NCI-H82 treated with DMSO at 0.1 percent for 48 hours (cell line): ENCODE results near the gene CRYBG2.
A peak's percentile ranks its signal among the peaks of the same experiment; 100 is the strongest.

ENCODE experiments used
- DNase-seq: peaks from one replicate; lab custom pipeline; 2025; ENCODE audit not compliant: unreplicated experiment; lab: John Stamatoyannopoulos, UW

CRYBG2 gene

DNA sequence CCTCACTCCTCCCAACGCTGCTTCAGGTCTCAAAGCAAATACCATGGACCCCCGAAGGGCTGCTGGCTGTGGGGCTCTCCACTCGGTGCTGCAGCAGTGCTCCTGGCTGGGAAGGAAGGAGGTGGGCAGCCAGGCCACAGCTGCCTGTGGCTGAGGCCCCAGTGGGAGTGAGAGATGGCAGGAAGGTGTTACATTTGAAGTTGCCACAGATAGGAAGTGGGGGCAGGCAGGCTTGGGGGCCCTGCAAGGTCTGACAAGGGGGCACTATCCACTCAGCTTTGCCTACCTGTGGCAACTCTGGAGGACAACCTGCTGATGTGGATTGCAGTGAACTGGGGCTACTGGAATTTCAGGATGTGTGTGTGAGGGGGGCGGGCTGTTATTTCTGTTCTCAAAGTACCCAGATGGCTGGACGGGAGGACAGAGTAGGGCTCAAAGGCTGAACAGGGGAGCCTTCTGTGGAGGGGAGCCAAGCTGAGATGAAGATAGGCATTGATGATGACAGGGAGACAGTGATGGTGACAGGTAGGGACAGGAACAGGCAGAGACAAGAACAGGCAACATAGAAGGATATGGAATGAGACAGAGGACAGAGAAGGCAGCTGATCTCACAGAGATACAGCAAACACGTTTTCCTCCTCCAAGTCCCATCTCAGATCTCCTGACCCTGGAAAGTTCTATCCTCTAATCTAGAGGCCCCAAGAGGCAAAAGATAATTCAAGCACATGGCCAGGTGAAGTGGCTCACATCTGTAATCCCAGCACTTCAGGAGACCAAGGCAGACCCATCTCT lies 16.9 kb upstream of the CRYBG2 start:
- no peak for DNase-seq

DNA sequence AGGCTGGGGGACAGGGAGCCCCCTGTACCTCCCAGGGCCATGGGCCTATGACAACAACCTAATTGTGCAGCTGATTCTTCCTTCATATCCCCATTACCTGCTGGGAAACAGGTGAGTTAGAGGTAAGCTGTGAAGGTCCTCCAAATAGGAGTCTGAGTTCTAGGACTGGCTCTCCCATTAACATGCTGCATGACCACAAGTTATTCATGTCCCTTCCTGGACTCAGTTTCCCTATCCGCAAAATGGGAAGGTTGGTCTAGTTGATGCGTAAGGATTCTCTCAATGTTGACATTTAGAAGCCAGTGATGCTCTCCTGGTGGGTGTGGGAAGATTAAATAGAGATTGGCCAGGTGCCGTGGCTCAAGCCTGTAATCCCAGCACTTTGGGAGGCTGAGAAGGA lies 14.6 kb upstream of the CRYBG2 start:
- DNase-seq = no peak

DNA sequence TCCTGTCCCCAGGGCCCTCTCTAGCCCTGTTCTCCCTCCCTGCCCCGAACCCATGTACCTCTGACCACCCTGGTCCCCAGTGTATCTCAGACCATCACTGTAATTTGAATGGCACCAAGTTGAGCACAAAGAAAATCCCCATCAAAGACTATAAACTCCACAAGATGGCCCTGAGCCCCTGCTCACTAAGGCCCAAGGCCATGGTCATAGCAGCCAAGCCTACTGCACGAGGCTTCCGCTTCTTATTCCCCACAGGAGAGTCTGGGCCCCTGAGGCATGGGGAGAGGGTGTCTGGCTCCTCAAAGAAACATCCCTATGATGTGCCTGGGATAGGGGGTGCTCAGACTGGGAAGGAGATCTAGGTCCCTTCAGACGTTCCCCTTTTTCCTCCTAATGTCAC lies 14.1 kb upstream of the CRYBG2 start:
- no peak for DNase-seq

DNA sequence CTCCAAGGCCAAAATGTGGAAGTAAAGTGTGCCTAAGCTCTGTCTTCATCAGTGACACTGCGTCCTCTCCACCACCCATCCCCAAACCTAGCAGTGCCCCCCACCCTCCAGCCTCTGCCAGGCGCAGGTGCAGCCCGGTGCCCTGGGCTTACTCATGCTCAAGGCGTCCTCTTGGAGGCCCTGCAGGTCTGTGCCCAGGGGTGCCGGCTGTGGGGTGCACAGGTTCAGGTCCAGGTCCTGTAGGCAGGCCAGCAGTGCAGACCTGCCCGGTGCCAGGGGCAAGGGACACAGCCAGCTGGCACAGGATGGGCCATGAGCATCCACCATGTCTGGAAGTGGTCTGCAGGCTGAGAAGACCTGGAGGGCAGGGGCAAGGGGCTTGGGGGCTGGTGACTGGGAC lies 13.5 kb upstream of the CRYBG2 start:
- DNase-seq = no peak

DNA sequence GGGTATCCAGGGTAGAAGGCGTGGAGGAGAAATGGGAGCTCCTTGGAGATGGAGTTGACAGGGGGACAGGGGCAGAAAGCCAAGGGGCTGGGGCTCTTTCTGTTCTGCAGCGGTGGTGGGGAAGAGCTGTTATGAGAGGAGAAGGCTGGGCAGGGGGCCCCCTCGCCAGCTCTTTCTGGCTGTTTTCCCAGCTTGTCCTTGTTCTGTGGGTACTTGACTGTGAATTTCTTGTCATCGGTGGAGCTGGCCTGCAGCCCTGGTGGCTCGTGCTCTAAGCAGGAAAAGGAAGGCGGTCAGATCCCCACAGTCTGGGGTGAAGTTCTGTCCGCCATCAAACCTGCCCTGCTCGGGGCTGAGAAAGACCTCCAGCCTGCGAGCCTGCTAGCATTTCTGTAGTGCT lies 11.0 kb upstream of the CRYBG2 start:
- DNase-seq = no peak

DNA sequence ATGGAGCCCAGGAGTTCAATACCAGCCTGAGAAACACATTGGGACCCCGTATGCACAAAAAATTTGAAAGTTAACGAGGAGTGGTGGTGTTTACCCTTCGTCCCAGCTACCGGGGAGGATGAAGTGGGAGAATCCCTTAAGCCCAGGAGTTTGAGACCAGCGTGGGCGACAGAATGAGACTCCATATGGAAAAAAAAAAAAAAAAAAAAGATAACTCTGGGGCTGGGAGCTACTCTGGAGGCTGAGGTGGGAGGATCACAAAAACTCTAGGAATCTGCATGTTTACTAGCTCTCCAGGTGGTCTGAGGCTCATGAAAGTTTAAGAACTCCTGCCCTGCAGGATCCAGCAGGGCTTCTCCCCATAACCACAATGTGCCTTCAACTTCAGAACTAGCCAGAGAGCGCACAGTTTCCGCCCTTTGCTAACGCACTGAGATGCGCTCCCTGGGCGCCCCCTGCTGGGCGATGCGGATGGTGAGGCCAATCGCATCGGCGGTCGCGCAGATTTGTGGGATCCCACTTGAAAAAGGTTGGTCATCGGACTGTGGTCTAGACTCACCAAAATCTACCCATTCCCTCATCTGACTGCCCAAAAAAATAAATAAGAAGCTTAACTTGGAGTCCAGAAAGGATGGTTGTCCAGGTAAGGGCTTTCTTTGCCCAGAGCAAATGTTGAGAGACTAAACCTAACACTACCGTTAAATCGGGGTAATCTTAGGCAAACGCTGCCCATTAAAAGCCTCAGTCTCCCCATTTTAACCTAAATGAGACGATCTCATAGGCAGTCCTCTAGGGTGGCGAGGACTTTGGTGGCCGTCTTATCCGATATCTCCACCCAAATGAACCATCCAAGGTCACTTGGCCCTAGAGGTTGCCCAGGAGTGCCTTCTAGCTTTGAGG lies 9.9 kb upstream of the CRYBG2 start:
- peak; percentile 50 for DNase-seq

DNA sequence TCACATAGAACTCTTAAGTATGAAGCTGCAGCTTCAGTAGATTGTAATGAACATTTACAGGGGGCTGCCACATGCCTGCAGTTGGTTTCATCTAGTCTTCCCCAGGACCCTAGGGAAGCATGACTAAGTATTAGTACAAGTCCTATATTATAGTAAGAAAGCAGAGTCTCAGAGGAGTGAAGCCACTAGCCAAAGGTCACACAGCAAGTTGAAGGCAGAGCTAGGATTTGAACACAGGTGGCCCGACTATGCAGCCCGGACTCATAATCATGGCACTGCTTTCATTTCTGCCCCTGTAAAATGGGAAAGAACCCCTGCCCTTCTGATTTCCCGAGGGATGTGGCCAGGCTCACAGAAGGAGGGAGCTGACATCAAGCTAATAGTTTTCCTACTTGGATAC lies 8.4 kb upstream of the CRYBG2 start:
- no peak for DNase-seq

DNA sequence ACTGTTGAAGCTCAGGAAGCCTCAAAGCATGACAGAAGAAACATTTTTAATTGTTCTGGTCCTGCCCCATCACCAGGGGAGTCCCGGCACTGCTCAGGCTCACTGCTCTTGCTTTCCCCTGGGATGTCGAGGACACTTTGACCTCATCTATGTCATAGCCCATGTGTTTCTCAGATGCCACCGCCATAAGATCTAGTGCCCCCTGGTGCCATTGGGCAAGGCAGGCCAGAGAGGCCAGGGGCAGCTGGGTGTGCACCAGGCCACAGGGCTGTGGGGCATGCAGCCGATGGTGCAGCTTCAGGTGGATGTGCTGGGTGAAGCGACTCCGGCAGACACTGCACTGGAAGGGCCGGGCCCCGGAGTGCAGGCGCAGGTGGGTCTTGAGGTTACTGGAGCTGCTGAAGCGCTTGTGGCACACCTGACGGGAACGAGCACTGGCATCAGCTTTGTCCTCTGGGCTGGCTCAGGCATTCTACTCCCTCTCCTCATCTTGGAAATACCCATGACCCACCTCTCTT lies 7.7 kb upstream of the CRYBG2 start:
- DNase-seq = no peak

DNA sequence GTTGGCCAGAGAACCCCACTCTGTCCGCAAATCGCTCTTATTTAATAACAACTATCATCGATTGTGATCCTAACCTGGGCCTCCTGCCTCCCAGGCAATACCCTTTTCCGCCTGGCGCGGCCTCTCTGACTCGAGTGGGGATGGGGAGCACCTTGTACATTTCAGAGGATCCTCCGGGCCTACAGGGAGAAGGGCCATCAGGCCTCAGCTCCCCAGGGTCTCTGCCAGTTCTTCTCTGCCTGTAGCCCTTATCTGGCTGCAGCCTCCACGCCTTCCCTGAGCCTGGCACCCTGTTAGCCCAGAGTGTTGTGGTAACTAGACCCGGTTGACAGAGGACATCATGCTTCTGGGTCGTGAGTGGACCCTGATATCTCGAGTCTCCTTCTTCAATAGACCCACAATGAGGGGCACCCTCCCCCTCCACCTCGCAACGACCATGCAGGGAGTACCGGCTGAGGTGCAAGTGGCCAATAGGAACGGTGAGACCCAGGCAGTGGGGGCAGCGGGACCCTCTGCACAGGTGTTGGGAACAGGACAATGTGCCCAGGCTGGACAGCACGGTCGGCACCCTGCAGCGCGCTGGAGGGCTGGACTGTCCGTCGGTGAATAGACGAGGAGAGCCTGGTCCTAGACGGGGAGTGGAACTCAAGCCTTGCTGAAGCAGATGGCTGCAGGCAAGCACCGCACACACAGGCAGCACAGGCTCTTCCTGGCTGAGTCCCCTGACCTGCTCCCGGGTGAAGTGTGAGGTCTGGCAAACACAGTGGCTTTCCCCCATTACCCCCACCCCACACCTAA lies 7.1 kb upstream of the CRYBG2 start:
- DNase-seq = no peak

DNA sequence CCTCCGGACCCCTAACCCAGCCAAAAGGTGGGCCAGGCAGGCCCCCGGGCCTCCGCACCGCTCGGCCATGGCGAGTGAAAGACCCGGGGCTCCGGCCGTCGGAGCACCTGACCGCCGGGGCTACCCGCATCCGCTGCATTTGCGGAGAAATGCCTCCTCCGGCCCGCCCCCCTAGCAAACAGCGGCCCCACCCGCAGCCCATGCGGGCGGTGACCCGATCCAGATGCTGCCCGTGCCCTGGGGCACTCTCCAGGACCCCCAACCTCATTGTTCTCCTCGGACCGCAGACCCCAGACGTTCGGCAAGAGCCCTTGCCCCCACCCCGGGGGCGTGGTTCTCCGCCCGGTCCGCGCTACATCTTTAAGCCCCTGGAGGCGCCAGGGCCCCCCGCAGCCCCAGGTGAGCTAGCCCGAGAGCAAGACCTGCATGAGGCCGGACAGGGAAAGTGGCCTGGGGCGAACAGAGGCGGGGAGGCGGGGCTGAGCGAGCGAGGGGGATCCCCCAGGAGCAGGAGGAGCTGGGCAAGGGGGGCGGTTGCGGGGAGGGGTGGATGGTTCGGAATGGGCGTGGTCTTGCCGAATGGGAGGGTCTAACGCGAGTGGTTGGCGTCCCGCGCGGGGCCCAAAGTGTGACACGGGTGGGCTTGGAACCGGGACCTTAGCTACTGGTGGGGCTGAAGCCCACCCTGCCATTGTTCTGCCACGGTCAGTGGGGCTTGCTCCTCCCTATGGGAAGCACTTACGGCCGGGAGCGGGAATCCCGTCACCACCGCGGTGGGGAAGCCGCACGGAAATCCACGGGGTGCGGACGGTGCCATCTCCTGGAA lies 6.3 kb upstream of the CRYBG2 start:
- no peak for DNase-seq

DNA sequence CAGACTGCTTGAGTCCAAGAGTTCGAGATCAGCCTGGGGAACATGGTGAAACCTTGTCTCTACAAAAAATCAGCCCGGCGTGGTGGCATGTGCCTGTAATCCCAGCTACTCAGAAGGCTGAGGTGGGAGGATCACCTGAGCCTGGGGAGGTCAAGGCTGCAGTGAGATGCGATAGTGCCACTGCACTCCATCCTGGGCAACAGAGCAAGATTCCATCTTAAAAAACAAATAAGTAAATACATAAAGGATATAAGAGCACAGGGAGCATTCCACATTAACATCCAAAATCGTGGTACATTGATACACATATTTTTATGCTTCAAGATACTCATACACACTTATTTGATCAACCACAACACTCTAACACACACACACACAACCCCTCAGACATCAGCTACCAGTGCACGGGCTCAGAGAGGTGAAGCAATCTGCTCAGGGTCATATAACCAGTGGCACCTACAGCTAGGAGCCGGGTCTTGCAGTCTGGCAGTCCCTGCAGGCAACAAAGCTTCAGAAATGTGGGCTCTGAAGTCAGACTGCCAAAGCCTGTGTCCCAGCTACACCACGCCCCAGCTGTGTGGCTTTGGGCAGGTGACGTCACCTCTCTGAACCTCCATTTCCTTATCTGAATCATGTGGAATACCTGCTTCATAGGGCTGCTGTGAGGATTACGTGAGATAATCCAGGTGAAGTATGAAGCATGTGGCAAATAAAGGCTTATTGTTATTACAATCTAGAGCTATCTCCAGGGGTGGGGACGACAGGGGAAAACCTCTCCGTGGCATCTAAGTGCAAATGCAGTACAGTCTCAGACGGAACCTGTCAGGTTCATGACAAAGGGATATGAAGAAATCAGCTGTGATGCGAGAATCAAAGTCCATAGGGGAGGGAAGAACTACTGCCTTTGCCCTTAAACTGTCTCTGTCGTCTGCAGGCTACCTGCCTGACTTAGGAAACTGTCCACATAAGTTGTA lies 4.8 kb upstream of the CRYBG2 start:
- DNase-seq = no peak

DNA sequence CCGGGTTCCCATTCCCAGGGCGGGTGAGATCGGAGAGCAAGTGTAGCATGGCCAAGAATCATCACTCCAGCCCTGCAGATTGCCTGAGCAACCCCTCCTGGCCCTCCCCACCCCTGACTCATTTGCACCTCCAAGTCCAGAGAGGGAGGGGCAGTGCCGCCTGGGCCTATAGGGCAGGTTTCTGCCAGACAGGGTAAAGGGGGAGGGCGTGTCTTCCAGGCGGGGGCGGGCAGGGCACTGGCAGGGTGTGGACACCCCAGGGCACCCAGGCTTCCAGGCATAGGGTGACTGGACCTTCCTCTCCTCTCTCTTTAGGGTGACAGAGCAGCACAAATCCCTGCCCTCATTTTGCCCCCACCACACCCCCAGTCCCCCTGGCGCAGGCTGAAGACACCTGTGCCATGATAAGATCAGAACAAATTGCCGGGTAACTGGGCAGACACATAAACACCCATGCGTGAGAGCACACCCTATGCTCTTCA lies 3.2 kb upstream of the CRYBG2 start:
- no peak for DNase-seq

DNA sequence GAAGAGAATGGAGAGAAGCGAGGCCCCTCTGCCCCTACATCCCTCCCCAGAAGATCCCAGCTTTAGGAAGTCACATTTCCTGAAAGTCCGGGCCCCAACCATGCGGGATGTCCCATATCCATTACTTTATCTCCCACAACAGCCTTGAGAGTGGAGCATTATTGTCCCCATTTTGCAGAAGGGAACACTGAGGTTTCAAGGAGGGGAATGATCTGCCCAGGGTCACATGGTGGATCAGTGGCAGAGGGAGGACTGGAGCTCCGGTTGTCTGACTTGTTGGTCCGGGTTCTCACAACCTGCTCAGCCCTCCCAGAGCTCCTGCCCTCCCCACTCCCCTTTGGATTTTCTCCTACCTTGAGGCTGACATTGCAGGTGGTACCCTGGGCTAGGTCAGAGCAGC lies 2.2 kb upstream of the CRYBG2 start:
- DNase-seq = no peak

DNA sequence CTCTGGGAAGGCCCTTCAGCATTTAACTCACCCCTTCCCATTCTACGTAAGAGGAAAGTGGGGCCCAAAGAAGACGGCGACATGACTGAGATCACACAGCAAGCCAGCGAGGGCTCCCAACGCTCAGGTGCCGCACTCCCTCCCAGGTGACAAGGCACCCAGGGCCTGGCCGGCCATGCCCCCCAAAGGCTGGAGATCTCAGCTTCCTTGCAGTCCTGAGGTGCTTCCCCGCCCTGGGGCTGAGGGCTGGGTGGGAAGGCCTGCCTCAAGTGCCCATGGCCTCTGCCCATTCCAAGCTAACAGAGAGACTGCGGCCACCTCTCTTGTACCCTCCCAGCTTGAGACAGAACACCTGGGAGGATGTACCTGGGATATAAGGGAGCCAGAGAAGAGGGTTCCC lies 1.0 kb upstream of the CRYBG2 start:
- no peak for DNase-seq

DNA sequence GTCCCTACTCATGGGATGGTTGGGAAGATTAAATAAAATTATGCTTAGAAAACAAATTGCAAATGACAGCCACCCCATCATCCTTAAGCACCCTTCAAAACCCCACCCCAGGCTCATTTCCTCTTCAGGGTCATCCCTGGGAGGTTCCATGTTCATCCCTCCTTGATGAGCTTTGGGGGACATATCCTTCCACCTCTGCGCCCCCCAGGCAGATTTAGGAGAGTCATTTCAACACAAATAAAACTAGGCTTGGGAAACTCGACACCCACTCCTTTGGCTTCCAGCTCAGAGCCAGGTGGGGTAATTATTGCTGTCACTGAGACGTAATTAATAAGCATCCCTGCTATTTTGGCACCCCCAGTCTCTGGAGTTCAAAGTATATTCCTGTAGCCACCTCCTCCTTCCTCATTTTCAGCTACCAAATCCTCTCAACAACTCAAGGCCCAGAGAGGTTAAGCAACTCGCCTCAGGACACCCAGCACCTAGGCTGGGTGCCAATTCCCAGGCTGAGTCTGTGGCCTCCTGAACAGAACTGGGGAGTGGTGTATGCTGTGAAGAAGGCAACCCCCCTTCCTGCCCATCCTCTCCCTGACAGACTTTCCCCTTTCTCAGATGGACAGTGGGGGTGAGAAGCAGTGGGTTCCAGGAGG lies 595 bp downstream of the CRYBG2 start:
- no peak for DNase-seq

DNA sequence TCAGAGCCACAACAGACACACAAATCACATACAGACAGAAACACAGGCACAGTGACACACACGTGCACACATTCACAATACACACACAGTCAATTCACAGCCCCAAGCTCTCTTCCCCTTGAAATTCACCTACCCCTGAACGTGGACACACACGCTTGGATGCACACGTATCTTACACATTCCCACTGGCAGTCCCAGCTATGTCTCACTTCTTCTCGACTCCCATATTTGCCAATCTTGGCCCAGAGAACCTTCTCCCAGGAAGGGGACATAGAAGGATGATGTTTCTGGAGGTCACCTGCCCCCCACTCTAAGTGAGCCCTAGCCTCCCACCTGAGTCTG lies 1.6 kb downstream of the CRYBG2 start:
- no peak for DNase-seq

DNA sequence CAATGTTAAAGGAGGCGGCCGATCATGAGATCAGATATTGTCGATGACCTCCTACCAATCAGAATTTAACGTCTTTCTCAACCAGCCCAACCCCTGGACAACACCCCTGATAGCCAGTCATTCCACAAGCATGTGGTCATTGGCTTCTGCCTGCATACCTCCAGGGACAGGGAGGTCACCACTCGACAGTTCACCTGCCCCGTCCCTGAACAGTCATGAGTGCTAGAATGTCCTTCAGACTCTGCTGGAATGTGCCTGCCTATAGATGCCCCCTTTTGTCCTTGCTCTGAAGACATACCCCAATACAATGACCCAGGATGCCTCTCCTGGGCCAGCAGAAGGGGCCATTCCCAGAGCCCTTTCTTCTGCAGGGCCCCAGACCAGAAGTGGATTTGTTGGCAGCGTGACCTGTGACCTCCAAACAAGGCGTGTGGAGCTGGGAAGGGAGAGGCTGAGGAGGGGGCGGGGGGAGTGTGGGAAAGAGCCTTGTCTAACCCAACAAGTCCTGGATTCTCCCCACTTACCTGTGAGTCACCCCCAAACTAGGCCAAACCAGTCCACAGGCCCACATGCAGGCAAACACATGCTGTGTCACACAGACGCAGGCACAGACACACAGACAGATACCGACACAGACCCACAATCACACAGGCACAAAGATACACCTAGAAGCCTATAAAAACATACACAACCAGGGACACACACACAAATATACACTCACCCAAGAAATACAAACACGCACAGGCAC lies 2.2 kb downstream of the CRYBG2 start:
- DNase-seq = no peak
